HG03520 (cell line): ENCODE results near the gene ZNF648.
"Not testable (repeated sequence)": the region's sequence is repeated elsewhere in the genome, so short reads cannot be mapped to it uniquely, and the experiment has no call there.

ENCODE experiments used
- ATAC-seq: cut with Tn5 transposase; IDR thresholded peaks from one replicate; pipeline ENCODE4 v1.9.1; 2021; ENCODE audit warnings: mild to moderate bottlenecking, moderate library complexity; ENCODE audit not compliant: unreplicated experiment

Gene ZNF648, protein sequence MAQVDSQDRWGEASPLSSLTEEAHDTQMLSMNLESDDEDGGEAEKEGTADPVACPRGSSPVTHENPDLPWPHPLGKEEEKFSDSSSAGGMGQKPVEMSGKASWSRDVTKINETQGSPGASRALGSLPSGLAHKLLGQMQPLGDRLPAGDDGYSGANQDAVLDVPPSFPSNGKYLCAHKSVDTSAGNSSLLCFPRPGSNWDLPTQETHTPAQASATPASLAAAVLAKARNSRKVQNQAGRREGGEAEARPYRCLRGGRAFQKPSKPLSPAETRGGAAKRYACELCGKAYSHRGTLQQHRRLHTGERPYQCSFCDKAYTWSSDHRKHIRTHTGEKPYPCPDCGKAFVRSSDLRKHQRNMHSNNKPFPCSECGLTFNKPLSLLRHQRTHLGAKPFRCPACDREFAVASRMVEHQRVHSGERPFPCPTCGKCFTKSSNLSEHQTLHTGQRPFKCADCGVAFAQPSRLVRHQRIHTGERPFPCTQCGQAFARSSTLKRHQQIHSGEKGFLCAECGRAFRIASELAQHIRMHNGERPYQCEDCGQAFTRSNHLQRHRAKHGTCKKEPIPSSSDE

DNA sequence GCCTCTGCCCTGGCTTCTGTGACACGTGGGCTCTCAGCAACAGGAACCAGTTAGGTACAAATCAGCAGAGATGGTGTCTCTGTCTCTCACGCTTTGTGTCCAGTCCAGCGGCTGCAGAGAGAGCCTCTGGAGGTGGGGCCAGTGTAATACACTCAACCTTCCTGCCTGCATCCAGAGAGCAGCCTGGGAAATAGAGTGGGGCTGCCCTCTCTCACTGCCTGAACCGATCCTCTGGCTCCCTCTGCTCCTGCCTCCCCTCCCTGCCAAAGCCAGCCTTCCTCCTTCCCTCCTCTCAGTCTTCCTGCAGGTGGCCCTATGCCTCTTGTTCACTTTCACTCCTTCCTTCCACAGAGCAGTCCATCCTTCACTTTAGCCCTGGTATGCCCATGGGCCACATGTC, at the start of gene ZNF648:
Gene ZNF648, minus strand, starts transcription at position 119 of the 400 bp plus-strand sequence. CDS start 3,702 bp downstream, outside the sequence.
- no peak for ATAC-seq

DNA sequence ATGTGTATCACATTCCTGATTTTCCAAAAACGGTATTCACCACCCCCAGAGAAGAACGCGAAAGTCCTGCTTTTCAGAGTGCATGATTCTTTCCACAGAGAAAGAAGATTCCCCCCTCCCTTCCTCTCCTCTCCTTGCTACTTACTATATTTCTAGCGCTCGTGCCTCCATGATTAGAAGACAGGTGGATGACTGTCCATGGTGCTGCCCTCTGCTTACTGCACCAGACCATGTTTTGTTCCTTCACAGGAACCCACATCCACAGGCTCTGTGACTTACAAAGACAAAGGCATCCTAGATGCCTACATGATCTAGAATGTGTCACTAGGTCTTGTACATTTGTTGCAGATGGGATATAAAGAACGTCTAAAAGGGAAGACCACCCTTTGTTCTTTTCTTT, 49.1 kb upstream of the ZNF648 start:
- no peak for ATAC-seq

DNA sequence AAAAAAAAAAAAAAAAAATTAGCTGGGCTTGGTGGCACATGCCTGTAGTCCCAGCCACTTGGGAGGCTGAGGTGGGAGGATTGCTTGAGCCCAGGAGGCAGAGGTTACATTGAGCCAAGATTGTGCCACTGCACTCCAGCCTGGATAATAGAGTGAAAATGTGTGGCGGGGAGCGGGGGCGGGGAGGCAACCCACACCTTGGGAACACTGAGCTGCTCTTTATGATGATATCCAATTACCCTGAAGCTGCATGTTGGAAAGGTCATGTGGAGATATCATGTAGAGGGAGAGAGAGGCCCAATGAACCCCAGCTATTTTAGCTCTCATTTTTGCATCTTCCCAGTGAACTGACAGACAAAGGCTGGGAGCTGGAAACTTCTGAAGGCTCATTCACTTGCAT, 48.3 kb upstream of the ZNF648 start:
- no peak for ATAC-seq

DNA sequence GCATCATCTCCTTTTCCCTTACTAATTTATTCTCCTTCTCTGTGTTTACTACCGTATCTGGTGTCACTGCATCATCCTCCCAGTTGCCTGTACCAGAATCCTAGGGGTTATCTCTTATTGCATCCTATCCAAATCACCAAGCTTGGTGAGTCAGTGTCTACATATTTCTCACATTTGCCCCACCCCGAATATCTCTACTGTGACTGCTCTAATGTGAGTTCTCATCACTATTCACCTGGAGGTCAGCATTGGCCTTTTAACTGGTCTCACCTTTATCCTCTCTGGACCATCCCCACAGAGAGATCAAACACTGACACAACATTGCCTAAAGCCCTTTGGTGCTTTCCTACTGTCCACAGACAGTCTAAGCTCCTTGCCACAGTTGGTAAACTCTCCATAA, 45.7 kb upstream of the ZNF648 start:
- ATAC-seq, result no peak

DNA sequence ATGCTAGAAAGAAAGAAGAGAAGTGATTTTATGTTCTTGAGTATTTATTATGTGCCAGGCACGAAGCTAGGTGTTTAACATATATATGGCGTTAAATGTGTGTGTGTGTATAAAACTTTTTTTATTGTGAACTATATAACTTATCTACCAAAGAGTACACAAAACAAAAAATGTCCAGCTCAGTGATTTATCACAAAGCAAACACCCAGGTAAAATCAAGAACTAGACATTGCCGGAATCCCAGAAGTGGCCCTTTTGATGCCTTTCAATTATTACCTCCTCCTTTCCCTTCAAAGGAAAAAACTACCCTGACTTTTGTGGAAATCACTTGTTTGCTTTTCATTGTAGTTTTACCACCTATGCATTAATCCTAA, 40.5 kb upstream of the ZNF648 start:
- ATAC-seq, result no peak

DNA sequence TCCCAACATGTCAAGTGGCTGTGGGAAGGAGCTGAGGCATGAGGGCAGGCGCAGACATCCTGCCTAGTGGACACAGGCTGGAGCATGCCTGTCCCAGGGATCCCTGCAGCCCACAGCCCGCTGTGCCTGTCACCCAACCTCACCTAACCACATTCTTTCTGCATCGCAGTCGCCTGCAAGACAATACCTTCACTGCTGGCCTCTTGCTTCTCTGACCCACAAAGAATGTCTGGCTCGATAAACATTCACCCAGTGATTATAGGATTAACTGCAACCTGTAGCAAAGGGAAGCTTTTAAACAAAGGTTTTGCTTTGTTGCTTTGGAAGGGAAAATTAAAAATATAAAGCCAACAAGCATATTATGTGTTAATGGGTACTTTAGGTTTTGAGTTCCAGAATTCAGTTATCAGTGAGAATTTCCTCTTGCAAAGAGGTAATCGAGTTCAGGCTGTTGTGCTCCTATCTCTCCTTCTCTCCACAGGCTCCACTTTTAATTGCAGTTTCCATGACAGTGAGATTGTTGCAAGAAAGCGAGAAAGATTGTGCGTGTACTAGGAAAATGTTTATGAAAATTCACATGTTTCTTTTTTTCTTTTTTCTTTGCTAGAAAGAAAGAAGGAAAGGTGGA, 40.0 kb upstream of the ZNF648 start:
- ATAC-seq, result no peak

DNA sequence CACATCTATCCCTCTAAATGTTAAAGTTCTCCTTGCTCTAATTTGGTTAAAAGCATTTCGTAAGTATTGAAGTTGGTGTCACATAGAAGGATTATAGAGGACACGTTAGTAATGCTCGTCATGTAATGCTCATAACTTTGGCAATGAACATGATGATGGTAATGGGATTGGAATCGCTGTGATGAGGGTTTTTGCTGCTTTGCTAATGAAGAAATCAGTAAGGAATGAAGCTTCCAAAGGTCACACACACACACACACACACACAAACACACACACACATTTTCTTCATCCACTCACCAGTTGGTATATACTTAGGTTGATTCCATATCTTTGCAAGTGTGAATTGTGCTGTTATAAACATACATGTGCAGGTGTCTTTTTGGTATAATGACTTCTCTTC, 36.8 kb upstream of the ZNF648 start:
- ATAC-seq, result no peak

DNA sequence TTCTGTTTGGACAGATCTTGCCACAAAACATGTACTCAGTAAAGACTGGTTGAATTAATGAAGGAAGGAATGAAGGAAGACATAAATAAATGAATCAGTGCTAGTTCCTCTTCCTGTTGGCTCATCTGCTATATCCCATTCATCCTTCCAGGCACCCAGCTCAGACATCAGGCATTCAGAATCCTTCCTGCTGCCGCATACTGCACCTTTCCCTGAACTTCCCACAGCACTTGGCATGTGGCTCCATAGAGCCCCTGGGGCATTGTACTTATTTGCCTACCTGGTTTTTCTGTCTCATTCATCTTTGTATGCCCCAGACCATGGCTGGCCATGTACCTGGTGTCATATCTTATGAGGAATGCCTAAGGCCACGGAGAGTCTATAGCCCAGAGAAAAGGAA, 34.4 kb upstream of the ZNF648 start:
- ATAC-seq, result no peak

DNA sequence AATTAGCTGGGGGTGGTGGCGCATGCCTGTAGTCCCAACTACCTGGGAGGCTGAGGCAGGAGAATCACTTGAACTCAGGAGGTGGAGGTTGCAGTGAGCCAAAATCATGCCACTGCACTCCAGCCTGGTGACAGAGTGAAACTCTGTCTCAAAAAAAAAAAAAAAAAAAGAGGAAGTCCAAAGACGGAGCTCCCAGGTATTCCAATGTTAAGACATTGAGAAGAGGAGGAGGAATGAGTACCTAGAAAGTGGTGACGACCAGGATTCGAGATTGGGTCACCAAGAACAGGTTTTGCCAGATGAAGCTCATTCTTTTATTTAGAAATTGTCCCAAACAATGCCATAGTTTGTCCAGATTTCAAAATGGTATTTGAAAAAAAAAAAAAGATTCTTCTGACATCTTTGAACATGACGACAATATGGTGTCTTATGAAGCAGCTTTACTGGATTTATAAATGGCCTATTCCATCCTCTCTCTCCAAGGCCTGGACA, 33.0 kb upstream of the ZNF648 start:
- not testable (repeated sequence) for ATAC-seq

DNA sequence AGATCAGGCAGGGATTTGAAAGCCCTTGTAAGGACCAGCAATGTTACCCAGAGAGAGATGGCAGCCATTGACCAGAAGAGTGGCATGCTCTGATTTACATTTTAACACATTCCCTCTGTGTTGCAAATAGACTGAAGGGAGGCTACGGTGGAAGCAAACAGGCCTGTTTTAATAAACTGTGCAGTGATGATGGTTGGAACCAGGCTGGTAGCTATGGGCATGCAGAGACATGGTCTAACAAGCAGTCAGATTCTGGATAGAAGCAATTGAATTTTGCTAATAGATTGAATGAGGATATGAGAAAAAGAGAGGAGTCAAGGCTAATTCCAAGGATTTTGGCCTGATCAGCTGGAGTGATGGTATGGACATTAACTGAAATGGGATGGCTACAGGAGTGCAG, 32.3 kb upstream of the ZNF648 start:
- ATAC-seq, result no peak

DNA sequence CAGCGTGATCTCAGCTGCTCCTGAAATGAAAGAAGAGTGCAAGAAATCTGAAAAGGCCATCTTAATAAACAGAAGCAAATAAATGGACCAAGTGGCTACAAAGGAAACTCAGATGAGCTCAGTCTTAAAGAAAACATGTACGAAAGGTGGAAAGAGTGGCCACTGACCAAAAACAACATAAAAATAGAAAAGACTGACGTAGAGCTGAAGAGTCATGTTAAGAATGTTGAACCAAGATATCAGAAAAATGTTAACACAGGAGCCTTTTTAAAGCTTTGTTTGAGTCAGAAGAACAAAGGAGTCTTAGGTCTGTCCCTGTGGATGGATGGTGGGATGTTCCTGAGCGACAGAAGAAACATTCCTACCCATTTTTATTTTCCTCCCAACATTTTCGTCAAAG, 30.8 kb upstream of the ZNF648 start:
- no peak for ATAC-seq

DNA sequence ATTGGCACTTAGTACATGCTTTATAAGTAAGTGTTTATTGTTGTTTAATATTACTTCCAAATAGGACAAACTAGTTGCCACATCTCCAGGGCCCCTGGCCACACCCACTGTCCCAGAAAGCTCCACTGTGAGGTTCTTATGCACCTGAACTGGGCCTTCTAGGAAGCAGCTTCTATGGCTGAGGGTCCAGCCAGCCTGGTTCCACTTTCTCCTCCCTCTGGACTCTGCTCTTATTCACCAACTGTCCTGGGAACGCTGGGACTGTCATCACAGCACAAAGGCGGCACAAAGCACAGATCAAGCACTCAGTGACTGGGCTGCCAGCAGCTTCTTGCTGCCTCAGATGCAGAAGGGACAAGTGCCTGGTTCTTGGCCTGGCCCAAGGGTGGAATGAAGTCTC, 29.6 kb upstream of the ZNF648 start:
- ATAC-seq, result no peak

DNA sequence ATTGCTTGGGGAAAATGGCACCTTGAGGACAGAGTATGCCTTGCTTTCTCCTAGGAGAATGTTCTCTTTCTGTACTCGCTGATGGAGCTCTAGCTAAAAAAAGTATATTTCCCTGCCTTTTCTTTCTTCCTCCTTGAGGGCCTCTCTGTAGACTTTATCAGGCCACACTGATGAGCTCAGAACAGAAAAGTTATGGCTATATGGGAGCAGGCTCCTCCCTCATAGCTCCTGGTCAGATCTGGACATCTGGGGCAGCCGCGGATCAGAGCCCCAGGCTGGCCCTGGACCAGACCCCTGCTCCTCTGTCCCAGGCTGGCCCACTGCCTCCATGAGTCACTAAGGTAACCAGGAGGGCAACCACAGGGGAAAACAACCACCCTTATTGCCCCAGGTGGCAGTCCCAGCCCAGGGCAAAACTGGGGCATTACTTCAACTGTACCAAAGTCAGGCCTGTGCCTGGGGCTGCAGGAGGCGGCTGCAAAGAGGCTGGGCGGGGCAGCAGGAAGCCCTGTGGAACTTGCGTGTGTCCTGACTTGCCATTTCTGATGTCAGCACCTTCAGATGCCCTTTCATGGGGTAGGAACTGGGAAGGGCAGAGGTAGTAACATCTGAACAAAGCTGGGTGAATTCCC, 26.3 kb upstream of the ZNF648 start:
- ATAC-seq, result no peak

DNA sequence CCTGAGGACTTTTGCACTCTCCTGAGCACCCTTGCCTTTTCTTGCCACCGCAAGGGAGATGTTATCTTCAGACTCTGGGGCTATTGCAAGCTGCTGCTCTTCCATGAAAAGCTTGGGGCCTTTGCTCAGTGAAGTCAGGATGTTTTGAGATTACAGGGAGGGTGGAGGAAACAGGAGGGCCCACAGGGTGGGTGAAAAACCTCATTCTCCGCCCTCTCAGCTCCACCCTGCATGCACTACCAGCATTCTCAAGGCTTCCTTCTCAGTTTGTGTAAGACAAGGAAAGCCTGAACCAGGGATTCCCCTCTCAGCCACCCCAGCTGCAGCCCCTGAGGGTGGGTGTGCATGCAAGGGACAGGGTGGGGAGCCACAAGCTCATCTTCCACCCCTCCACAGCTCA, 25.8 kb upstream of the ZNF648 start:
- ATAC-seq, result no peak

DNA sequence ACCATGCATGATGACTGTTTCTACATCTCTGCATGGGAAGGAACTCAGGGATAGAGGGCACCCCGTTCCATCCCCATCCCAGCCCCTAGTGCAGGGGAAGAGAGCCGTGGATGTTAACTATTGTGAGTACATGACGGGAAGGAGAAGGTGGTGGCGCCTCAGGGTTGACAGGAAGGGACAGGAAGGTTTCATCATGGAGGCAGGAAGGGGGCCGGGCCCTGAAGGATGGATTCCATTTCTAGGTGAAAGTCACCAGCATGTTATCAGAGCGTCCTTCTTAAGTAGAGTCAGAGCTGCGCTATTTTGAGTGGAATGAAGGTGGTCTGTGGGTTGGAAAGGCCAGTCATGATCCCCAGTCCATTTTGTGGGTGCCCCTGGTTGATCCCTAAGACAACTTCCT, 25.1 kb upstream of the ZNF648 start:
- ATAC-seq, result no peak

DNA sequence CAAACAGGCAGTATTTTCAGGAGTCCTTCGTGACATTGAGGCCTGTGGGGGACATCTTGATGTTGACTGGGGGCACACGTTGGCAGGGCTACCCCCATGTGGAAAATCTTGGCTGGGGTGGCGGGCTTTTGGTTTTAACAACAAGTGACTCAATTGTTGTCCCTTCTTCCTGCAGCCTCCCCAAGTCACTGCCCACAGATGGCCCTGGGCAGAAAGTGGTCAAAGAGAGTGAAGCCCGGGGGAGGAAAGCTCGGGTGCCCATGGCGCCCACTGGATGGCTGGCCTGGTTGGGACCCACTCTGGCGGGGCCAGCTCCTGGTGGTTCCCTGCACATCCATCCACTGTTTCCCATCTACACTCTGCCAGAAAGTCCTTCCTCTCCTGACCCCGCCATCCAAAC, 24.6 kb upstream of the ZNF648 start:
- ATAC-seq, result no peak

DNA sequence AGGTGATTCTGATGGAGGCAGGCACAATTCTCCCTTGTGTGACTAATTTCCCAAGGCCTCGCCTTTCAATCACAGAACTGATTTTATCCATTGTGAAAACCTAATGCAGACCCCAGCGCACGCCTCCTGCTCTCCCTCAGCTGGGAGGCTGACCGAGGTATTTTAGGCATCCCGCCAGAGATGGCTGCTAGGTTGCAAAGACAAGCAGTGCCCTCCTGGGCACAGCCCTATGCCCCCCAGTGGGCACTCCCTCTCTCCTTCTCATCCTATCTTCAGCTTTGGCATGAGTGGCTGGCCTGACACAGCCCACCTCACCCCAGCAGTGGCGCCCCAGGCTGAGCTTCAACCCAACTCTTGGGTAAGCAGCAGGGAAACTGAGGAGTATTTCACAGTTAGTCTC, 24.2 kb upstream of the ZNF648 start:
- ATAC-seq, result no peak

DNA sequence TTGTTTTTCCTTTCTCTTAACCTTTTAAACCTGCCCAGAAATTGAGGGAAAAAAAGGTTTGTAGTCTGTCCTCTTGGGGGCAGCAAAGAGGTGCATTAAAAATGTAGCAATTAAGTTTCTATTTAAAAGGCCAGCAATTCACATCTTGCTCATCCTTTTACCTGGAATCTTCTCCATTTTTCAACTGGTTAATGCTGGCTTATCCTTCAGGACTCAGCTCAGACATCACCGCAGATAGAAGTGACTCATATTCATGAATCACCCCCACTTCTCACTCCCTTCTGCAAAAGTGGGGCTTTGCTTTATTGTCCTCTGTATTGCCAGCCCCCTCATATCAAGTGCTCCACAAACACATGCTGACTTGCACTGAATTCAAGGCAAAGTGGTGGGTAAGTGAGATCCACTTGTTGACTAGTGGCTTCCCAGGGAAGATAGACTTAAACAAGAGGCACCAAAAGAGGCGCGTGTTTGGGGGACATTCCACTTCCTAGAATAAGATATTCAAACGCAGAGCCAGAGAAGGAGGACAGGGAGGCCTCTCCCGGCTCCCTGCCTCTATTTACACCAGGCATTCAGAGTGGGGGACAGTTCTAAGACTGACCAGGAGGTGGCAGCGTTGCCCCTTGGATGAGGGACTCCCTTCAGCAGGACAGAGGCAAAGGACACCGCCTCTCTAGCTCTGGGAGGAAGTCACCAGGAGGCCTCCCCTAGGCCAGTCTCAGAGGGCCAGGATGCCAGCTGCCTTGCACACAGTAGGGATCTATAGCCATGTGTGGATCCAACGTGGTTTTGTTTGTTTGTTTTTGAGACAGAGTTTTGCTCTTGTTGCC, 23.2 kb upstream of the ZNF648 start:
- ATAC-seq, result no peak

DNA sequence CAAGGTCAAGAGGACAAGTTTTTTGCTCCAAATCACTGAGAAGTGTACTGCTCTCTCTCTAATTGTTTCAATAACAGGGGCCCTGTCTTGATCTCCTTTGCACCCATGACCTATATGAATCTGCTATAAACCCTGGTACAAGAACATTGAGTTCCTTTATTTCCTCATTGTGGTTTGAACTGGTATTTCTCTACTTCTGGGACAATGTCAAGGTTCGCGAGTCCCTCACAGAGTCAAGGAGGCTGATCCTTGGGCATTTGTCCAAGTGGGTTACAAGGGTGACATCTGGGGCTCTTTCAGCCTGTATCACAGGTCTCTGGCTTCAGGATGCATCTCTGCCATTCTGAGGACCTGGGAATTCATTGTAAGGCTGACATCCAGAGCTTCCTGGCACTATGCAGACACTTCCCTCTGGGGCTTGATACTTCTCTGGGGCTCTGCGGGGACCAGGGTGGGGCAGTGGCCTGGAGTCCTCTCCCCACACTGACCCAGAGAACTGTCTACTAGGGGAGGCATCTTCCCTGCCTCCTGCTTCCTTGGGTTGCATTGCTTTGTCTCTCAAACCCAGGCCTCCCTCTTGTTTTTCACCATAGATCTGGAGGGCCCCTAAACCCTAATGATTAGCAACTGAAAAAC, 22.5 kb upstream of the ZNF648 start:
- no peak for ATAC-seq

DNA sequence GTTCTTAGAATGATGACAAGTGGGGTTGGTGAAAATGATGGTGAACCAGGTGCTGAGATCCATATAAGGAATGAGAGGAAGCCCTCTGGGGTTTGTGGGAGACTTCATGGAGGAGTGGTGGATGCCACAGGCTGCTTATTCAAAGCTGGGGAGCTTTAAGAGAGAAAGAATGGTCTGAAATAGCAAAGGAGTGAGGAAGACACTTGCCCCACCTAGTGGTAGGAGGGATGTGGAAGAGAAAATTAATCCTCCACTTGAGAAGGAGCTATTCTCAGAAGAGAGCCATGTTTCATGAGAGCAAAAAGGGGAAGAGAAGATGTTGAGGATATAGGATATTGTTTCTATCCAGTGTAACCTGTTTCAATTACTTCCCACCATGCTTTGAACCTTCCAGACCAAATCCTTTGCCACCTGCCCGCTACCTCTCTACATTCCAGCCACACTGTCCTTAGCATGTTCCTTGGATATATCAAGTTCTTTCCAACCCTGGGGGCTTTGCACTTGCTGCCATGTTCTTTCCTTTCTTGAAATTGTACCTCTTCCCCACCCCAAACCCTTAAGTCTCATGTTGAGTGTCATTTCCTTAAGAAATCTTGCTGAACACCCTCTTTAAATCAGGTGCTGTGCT, 19.6 kb upstream of the ZNF648 start:
- ATAC-seq, result no peak
